GM19240 (cell line): Measurements from ENCODE around the gene SF3A2.

Experiments
- DNase-seq: peaks from one replicate; pipeline ENCODE4 v3.0.0; 2011; ENCODE audit warnings: low spot score; ENCODE audit not compliant: insufficient read length

SF3A2 gene

DNA sequence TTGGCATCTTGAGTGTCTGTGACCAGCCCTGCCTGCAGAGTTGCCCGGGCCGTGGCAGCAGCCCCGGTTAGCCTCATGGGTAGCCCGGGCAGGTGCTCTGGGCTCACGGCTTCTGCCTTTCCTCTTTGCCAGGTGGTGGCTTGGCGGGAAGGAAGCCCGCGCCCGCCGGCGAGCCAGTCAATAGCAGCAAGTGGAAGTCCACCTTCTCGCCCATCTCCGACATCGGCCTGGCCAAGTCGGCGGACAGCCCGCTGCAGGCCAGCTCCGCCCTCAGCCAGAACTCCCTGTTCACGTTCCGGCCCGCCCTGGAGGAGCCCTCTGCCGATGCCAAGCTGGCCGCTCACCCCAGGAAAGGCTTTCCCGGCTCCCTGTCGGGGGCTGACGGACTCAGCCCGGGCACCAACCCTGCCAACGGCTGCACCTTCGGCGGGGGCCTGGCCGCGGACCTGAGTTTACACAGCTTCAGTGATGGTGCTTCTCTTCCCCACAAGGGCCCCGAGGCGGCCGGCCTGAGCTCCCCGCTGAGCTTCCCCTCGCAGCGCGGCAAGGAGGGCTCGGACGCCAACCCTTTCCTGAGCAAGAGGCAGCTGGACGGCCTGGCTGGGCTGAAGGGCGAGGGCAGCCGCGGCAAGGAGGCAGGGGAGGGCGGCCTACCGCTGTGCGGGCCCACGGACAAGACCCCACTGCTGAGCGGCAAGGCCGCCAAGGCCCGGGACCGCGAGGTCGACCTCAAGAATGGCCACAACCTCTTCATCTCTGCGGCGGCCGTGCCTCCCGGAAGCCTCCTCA is 10.4 kb upstream of the SF3A2 start:
- no peak for DNase-seq

DNA sequence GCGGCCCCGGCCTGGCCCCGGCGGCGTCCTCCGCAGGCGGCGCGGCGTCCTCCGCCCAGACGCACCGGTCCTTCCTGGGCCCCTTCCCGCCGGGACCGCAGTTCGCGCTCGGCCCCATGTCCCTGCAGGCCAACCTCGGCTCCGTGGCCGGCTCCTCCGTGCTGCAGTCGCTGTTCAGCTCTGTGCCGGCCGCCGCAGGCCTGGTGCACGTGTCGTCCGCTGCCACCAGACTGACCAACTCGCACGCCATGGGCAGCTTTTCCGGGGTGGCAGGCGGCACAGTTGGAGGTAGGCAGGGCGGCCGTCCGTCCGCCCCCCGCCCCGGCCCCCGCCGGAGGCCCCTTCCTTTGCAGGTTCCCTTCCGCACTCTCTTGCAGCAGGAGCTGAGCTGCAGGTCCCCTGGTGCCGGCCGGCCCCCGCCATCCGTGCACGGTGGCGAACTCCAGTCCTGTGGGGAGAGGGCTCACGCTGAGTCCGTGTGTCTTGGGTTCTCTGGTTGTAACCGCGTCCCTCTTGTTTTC is 9.7 kb upstream of the SF3A2 start:
- no peak for DNase-seq

DNA sequence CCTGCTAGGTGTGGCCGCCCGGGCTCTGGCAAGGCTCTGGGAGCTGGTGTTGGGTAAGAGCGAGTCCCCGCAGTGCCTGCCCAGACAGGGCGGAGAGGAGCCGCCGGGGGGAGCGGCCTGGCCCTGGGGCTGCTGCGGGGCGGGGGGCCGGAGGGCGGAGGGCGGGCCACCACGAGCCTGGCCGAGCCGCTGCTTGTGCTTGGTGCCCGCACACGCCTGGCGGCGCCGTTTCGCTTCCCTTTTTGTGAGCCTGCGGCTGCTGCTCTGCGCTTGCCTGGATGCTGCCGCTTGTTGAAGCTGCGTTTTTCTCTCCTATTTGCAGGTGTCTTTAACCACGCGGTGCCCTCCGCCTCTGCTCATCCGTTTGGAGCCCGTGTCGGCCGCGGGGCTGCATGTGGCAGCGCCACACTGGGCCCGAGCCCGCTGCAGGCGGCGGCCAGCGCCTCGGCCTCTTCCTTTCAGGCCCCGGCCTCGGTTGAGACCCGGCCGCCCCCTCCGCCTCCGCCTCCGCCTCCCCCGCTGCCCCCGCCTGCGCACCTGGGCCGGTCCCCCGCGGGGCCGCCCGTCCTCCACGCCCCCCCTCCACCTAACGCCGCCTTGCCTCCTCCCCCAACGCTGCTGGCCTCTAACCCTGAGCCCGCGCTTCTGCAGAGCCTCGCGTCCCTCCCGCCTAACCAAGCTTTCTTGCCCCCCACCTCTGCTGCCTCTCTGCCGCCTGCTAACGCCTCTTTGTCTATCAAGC is 9.0 kb upstream of the SF3A2 start:
- peak; percentile 69 for DNase-seq

DNA sequence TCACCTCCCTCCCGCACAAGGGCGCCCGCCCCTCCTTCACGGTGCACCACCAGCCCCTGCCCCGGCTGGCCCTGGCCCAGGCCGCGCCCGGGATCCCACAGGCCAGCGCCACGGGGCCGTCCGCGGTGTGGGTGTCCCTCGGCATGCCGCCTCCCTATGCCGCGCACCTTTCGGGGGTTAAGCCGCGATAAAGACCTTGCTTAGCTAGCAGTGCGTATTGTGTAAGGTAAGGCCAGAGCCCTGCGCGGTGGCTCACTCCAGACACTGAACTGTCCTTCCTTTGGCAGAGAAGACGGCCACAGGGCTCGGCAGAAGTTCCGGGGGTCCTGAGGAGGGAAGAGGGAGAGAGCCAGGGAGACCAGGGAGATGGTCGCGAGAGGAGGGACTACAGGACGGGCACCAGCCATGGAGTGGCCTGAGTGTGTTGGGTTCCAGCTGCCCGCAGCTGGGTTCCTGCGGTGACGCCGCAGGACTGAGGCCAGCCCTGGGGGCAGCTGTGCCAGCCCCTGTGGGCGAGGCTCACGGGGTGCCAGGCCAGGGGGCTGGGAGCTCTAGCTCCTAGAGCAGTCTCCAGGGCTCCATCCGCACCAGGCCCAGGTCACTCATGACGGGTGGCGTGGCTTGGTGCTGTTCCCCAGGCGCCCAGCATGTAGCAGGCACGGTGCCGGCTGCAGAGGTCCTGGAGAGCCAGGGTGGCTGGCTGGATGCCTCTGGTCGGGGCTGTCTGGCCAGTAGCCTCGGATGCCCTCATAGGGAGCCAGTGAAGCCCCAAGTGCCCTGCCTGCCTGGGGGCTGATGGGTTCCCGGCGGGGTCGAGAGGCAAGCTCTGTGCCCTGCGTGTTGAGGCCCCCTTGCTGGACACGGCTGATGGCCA is 8.2 kb upstream of the SF3A2 start:
- no peak for DNase-seq

DNA sequence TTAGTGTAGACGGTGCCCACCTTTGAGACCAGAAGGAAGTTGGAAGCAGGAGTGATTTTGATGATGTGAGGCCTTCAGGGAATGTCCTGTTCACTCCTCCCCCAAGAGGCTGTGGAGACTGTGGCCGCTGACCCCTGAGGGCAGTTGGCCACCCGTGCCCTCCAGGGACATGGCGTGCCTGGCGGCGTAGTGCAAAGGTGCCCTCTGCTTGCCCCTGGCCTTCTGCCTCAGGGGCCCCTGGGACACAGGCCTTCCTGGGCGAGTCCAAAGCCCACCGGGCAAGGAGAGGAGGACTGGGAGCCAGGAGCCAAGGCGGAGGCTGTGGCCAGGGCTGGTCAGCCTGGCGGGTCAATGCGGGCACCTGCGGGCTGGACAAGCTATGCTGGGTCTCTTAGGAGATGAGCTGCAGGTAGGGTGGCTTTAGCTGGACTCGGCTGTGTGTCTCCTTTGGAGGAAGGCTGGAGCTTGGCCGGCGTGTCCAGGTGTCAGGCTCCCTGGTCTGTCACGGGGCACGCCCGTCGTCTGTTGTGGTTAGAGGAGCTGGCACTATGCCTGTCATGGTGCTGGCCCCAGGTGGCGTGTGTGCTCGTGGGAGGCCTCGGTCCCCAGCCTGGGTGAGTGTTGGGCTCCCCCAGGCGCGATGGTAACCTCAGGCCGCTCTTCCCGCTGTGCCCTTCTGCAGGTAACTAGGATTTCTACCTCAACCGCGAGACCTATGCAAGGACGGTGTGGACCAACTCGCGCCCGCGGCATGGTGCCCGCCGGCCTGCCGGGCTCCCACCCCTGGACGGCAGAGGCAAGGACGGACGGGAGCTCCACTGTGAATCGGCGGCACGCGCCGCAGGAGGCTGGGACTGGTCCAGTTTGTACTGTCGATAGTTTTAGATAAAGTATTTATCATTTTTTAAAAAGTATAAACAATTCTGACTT is 7.3 kb upstream of the SF3A2 start:
- DNase-seq, result no peak

DNA sequence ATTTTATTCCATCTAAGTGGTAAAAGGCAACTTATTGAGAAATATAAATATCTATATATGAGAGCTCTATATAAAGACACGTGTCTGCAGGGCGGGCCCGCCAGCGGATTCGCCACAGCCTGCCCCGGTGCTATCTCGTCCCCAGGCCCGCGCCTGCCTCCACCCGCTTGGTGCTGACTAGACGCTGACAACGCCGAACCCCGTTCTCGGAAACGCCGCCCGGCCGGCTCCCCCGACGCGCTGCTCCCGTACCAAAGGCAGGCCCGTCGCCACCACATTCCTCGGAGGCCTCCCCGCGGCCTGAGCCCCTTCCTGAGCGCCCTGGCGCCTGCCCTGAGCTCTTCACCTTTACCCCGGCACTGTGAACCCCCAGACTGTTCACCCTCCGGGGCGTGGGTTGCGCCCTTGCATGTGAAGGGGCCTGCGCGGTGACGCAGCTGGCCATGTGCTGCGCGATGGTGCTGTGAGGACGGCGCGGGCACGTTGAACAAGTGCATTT is 6.5 kb upstream of the SF3A2 start:
- no peak for DNase-seq

DNA sequence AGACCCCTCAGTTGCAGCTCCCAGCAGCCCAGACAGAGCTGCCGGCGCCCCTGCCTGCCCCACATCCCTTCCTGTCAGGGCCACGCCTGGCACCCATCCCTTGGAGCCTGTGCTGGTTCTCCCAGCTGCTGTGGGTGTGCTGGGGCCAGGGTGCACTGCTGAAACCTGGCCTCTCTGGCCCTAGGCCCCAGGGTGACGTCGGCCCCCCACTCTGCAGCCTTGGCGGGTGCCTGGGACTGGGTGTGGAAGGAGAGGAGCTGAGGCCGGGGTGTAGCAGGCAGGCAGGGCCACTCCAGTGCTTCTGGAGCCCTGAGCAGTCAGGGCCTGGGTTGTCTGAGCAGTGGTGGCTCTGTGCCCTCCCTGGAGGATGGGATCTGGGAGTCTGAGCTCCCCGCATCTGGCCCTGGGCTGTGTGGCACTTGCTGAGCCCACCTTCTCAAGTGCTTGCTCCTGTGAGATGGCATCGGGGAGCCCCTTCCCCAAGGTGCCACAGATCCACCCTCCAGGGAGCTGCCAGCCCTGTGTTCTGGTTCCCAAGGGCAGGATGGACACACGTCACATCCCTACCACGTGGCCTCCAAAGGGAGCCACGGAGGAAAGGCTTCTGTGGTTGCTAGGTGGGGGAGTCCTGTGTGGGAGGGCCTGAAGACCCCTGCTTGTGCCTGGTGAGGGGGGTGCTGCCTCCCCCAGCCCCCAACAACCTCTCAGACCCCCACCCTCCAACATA is 5.7 kb upstream of the SF3A2 start:
- no peak for DNase-seq

DNA sequence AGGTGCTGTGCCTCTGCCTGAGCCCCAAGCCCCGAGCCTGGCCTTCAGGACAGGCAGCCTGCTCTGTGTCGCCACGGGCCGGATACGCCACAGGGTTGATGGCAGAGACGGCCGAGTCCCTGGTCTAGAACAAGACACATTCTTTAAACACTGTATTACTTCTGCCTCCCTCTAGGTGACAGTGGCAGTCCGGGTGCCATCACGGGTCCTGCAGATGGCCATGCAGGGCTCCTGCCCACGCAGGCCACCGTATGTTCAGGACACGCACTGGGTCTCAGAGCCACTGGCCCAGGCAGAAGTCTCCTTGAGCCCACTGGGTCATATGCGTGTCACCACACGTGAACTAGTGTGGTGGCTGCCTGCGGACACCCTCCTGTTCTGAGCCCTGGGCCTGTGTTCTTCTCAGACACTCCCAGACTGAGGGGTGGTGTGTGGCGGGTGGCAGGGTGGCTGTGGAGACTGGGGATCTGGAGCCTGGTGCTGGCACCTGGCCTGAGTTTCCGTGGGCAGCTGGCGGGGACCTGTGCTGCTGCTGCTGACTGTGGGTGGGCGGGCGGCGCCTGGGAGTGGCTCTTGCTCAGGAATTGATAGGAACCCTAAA is 4.9 kb upstream of the SF3A2 start:
- no peak for DNase-seq

DNA sequence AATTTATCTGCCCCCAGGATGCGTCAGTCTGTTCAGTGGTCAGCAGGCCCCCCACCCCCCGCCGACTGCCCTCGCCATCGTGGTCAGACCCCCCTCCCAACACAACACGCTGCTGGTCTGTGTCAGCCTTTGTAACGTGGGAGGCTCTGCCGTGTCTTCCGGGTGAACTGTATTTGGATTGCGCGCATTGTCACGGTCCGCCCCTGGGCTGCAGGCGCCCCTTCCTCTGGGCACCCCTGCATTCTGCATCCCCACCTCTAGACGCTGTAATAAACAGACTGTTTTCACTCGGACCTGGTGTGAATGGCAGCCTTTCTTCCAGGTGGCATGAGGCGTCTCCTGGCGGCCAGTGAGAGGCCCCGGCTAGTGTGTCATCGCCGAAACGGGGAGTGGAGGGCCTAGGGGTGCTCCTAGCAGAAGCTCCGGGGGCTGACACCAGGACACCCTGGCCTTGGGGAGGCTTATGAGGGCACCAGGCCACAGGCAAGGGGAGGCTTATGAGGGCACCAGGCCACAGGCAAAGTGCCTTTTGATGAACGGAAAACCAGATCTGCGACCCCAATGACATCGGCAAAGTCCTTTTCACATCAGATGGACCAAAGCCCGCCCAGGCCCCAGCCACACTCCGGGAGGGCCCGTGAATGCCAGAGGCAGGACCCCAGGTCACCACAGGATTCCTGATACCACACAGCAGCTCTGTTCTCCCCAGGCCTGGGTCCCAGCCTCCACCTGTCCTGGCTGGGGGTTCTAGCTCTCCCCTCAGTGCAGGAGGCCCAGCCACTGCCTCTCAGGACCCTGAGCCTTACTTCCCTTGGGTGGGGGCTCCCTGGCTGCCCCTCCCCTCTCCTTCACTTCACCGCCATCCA is 4.1 kb upstream of the SF3A2 start:
- no peak for DNase-seq

DNA sequence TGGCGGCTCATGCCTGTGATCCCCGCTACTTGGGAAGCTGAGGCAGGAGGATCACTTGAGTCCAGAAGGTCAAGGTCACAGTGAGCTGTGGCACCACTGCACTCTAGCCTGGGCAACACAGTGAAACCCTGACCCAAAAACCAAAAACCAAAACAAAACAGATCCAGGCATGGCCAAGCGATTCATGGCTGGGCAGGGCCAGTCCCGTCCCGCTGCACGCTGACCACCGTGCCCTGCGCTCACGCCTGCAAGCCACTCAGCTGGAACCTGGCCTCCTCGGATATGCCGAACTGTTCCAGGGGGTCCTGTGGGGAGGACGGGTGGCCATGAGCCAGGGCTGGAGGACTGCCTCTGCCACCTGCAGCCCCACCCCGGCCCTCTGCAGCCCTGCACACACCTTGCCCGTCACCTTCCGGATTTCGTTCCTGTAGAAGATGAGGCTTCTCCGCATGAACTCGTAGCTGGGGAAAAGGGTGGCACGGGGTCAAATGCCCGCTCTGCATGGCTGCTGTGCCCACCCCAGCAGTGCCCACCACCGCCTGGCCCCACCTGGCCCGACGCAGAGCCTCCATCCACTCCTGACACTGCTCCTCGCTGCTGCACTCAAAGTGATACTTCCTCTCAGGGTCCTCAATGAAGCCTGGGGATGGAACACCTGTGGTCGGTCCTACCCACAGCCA is 2.9 kb upstream of the SF3A2 start:
- DNase-seq, result no peak

DNA sequence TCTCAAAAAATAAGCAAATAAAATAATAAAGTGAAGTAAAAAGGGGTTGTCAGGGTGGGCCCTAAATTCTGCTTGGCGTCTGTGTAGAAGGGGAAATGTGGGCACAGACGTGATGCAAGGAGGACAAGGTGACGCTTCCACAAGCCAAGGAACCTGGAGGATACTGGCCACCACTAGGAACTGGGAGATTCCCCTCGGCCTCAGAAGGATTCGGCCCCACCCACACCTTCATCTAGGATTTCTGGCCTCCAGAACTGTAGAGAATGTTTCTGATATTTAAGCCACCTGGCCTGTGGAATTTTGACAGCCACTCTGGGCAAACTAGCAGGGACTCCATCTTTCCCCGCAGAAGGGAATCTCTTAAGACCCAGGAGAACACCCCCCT is 1.6 kb upstream of the SF3A2 start:
- no peak for DNase-seq

DNA sequence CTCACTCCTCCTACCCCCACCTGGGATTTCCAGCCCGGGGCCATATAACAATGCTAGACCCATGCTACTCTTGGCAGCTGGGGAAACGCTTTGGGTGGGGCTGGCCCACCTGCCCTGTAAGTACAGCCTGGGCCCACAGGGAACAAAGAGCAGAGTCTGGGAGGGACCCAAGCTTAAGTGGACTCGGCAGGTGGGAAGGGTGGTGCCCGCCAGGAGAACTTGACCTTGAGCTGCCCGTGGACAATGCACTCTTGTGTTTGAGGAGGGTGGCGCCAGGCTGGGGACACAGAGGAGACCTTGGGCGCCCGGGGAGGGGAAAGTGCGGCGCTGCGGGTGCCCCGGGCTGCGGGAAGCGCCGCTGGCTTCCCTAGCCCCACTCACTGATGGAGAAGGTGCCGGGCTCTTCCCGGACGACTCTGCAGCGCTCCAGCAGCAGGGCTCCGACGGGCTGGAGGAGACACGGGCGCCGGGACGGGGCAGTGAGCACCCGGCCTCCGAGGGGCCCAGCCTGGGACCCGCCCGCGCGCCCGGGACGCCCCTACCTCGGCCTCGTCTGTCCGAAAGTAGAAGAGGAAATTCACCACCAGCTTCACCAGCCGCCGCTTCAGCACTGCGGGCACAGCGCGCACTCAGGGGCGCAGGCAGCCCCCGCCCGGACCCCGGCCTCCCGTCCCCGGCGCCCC is 1.1 kb upstream of the SF3A2 start:
- no peak for DNase-seq

DNA sequence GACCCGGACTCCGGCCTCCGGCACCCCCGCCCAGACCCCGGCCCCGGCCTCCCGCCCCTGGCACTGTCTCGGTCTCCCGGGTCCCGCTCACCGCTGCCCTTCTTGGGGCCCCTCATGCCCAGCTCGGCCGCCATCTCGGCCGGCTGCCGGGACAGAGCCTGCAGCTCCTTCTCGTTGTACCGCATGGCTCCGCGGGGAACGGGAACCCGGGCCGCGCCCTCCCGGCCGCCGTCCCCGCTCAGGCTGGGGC is 635 bp upstream of the SF3A2 start:
- DNase-seq, result no peak

DNA sequence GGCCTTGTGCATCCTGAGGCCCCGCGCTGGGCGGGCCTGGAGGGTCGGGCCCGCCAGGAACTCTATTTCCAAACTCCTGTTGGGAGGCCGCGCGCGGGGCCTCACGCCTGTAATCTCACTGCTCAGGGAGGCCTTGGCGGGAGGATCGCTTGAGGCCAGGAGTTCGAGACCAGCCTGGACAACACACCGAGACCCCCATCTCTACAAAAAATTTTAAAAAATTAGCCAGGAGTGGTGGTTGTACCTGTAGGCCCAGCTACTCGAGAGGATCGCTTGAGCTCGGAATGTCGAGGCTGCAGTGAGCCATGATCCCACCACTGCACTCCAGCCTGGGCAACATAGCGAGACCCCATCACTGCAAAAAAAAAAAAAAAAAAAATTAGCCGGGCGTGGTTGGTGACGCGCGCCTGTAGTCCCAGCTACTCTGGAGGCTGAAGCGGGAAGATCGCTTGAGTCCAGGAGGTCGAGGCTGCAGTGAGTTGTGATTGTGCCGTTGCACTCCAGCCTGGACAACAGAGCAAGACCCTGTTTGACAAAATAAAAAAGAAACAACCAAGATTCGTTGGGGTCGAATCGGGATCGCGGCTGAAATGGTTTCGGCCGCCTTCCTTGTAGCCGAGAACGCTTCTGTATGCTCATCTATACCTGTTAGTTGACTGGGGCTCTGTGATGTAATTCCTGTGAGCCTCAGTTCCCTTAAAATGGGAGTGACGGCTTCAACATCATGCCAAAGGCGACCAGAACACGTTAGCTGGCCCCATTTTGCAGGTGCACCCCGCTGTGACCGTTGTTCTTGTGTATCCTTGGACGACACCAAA is 636 bp downstream of the SF3A2 start:
- no peak for DNase-seq

DNA sequence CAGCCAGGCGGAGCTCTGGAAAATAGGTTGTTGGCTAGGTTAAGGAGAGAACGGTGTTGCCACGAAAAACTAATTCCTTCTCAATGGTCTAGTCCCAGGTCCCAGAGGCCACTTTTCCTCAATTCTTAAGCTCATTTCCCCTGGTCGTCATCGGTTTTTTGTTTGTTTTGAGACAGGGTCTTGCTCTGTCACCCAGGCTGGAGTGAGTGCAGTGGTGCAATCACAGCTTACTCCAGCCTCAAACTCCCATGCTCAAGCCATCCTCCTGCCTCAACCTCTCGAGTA is 1.2 kb downstream of the SF3A2 start:
- DNase-seq, result no peak

DNA sequence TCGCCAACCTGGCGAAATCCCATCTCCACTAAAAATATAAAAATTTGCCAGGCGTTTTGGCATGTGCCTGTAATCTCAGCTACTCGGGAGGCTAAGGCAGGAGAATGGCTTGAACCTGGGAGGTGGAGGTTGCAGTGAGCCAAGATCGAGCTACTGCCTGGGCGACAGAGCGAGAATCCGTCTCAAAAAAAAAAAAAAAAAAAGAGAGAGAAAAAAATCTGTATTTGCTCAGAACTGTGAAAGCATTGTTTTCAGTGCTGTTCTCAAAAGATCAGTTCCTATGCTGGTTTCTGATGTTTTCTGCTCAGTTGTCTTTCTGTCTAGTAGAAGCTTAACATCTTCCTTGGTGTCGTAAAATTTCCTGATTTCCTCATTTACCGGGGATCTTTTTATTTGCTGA is 2.5 kb downstream of the SF3A2 start:
- no peak for DNase-seq
